Right ventricle myocardium superior (tissue), 1 donor: Measurements from ENCODE around the gene JRKL. TPM values are rescaled to one million over a fixed set of nuclear protein-coding genes. Genes with fewer than 3 reads are reported as not detected.
"Not testable (repeated sequence)": the region's sequence is repeated elsewhere in the genome, so short reads cannot be mapped to it uniquely, and the experiment has no call there.

ENCODE experiments used
- ATAC-seq: fragments of 200-7000 bp; cut with Tn5 transposase; one replicate; pipeline ENCODE4 v1.9.1; 2020; ENCODE audit warnings: mild to moderate bottlenecking; ENCODE audit not compliant: poor library complexity
- DNase-seq: peaks from one replicate; pipeline ENCODE4 v3.0.0-alpha.2; 2020
- intact Hi-C: fragments of 100-400 bp; cut with DNase I; formaldehyde crosslinking; loops from one replicate; pipeline ENCODE4 v1.11.2; 2022
- microRNA-seq: library from miRNA; unstranded; fragments of <30 nt; microRNA quantifications from one replicate; pipeline ENCODE4 v1.2.0, GENCODE V29; 2020
- total RNA-seq: library from RNA; stranded (reverse); fragmentation: NEBNext Ultra II Directional; extraction: Animal tissue kit (Norgen Biotek cat#: 25700); gene quantifications from one replicate; pipeline ENCODE4 v1.2.1, GENCODE V29; 2021
- donor health status: DM: no; HTN: yes; CAD: no; lungs with severe emphysema.

Gene JRKL
- total RNA-seq, 1 donor from 2014 or later, result 6.5 TPM

GRCh38 chr11:96390488-96390792 is 627 bp downstream of the JRKL start:
- DNase-seq, result no peak
- ATAC-seq, result peak; percentile 18
- intact Hi-C loops, result loop anchor here (5.0 kb wide), 1 partner anchor 553 kb away; no protein-coding TSS in a partner anchor

DNA sequence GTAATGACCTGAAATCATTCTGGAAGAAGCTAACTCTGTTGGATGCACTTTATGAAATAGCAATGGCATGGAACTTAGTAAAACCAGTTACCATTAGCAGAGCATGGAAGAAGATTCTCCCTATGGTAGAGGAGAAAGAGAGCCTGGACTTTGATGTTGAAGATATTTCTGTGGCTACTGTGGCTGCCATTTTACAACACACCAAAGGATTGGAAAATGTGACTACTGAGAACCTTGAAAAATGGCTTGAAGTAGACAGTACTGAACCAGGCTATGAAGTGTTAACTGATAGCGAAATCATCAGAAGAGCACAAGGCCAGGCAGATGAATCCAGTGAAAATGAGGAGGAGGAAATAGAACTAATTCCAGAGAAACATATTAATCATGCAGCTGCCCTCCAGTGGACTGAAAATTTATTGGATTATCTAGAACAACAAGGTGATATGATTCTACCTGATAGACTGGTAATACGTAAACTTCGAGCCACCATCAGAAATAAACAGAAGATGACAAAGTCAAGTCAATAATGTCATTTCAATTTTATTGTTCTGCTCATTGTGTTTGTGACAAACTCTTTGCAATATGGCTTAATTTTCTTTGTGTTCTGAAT is 2.0 kb downstream of the JRKL start:
- intact Hi-C loops, result loop anchor here (5.0 kb wide), 1 partner anchor 555 kb away; no protein-coding TSS in a partner anchor
- no peak for DNase-seq
- ATAC-seq, result no peak

GRCh38 chr11:96393753-96394348 is 4.0 kb downstream of the JRKL start:
- no peak for DNase-seq
- ATAC-seq, result no peak
- intact Hi-C loops, result loop anchor here (5.0 kb wide), 1 partner anchor 557 kb away; no protein-coding TSS in a partner anchor

DNA sequence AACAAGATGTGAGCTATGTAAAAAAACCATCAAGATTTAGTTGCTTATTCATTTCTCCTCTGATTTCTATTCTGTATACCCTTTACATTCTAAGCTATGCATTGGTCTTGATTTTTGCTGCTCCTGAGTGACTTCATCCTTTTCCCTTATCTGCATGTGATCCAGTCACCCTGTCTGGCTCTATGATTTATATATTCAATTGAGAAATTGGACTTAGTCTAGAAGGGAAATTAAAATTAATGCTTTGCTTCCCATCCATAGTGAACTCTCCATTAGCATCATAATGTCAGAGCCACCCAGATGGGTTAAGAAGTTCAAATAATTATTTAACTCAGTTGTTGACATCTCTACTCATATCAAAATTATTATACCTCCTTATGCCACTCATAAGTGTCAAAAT is 5.0 kb downstream of the JRKL start:
- intact Hi-C loops, result loop anchor here (5.0 kb wide), 1 partner anchor 557 kb away; no protein-coding TSS in a partner anchor
- no peak for ATAC-seq
- DNase-seq, result no peak

DNA sequence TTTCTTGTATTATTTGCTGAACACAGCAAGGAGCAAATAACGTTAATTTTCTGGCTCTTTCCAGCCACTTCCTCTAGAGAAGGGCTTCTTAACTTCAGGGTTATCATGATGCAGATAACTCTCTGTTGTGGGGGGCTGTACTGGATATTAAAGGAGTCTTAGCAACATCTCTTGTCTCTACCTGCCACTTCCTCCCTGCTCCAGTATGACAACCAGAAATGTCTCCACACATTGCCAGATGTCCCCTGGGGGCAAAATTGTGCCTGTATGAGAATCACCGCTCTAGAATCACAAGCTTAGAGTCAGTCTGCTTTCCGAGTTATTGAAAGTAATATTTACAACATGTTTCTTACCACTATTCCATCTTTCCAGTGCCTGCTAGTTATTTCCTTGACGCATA is 6.8 kb downstream of the JRKL start:
- ATAC-seq, result no peak
- no peak for DNase-seq
- intact Hi-C loops, result no loop called here

DNA sequence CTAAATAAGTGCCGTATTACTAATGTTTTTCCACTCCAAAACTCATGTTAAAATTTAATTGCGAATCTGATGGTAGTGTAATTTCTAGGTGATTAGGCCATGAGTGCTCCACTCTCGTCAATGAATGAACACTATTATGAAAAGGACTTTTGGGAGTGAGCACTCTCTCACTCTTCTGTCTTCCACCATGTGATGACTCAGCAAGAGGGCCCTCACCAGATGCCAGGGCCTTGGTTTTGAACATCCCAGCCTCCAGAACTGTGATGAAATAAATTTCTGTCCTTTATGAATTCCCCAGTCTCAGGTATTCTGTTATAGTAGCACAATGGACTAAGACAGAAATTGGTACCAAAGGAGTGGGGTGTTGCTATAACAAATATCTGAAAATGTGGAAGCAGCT is 8.1 kb downstream of the JRKL start:
- ATAC-seq (no peak), DNase-seq (no peak)
- intact Hi-C loops, result no loop called here

- ATAC-seq, result no peak
- intact Hi-C loops, result no loop called here
- no peak for DNase-seq
Measured at GRCh38 chr11:96400697-96401096, 10.9 kb downstream of the JRKL start.

DNA sequence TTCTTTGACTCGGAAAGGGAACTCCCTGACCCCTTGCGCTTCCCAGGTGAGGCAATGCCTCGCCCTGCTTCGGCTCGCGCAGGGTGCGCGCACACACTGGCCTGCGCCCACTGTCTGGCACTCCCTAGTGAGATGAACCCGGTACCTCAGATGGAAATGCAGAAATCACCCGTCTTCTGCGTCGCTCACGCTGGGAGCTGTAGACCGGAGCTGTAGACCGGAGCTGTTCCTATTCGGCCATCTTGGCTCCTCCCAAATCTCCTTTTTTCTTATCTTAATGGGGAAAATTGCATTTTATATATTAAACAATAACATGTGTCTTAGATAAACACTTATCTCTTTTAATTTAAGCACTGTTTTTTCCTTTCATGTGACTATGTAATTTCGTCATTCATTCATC is 21.6 kb downstream of the JRKL start:
- intact Hi-C loops, DNase-seq, ATAC-seq: not testable (repeated sequence)

DNA sequence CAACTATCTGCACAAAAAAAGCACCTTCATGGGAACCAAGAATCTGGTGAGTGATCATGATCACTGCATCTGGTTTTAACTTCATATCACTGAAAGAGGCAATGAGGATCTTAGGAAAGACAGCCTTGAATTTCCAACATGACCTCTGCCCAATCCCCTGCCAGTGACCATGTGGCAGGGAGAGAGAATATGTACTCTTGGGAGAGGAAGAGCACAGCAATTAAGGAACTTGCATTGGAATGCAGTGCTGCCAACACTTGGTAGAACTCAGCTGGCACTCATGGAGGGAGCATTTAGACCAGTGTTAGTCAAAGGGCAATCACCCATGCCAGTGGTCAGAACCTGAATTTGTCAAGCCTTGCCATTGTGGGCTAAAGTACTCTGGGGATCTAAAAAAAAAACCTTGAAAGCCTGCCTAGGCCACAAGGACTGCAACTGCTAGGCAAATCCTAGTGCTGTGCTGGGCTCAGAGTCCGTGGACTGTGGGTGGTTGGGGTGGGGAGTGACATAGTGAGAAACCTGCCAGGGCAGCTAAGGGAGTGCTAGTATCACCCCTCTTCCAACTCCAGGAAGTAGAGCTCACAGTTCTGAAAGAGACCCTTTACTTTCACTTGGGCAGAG is 23.1 kb downstream of the JRKL start:
- no peak for DNase-seq
- no peak for ATAC-seq
- intact Hi-C loops, result no loop called here

DNA sequence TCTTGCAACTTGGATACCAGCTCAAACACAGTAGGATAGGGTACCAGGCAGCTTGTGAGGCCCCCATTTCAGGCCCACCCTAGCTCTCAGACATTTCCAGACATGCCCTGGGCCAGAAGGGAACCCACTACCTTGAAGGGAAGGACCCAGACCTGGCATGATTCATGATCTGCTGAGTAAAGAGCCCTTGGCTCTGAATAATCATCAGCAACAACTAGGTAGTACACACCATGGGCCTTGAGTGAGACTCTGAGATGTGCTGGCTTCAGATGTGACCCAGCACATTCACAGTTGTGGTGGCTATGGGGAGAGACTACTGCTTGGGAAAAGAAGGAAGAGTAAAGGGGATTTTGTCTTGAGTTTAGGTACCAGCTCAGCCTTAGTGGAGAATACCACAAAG is 23.6 kb downstream of the JRKL start:
- ATAC-seq, result no peak
- intact Hi-C loops, result no loop called here
- DNase-seq, result no peak

DNA sequence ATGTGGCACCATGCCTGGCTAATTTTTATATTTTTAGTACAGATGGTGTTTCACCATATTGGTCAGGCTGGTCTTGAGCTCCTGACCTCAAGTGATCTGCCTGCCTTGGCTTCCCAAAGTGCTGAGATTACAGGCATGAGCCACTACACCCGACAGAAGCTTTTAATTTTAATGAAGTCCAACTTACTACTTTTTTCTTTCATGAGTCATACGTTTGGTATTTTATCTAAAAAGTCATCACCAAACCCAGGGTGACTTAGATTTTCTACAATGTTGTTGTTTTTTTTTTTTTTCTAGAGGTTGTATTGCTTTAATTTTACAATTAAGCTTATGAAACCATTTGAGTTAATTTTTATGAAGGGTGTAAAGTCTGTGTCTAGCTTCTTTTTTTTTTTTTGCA is 34.9 kb downstream of the JRKL start:
- DNase-seq (no peak), ATAC-seq (no peak)
- intact Hi-C loops, result no loop called here

GRCh38 chr11:96430668-96431067 is 40.9 kb downstream of the JRKL start:
- intact Hi-C loops, result no loop called here
- DNase-seq, result no peak
- ATAC-seq, result no peak

DNA sequence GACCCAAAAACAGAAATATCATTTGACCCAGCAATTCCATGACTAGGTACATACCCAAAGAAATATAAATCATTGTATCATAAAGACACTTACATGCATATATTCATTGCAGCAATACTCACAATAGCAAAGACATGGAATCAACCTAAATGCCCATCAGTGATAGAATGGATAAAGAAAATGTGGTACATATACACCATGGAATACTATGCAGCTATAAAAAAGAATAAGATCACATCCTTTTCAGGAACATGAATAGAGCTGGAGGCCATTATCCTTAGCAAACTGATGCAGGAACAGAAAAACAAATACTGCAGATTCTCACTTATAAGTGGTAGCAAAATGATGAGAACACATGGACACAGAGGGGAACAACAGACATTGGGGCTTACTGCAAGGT is 42.8 kb downstream of the JRKL start:
- DNase-seq, intact Hi-C loops, ATAC-seq: not testable (repeated sequence)

Small RNA genes within 50 kb of the gene (microRNA-seq; reads per million reads assigned to microRNA genes)
- not detected for gene MIR1260B

Other genes with a start within 250 kb of the JRKL start
- 4.5 TPM for gene MAML2, start 46.8 kb upstream of the JRKL start, total RNA-seq
- 12.7 TPM for gene CCDC82, start 101 bp upstream of the JRKL start, total RNA-seq